BJ (cell line): ENCODE results near the gene CDC25B. TPM values are rescaled to one million over a fixed set of nuclear protein-coding genes. Genes with fewer than 3 reads are reported as not detected.

ENCODE experiments used
- polyA plus RNA-seq: library from polyadenylated mRNA; depleted of rRNA; stranded (reverse); fragments of >200 nt; gene quantifications from 2 replicates; pipeline ENCODE4 v1.2.3, GENCODE V29; 2011; rRNA removed

The CDC25B gene
- polyA plus RNA-seq, 1 experiment: 68.1 TPM

Other genes with a start within 250 kb of the CDC25B start
- not detected in 2 replicates for gene GFRA4, start 132.9 kb upstream of the CDC25B start, polyA plus RNA-seq
- gene ADAM33, start 114.3 kb upstream of the CDC25B start, polyA plus RNA-seq: 53.8 and 82.6 TPM in 2 replicates
- gene SIGLEC1, start 83.7 kb upstream of the CDC25B start, polyA plus RNA-seq: not detected in 2 replicates
- gene HSPA12B, start 63.6 kb upstream of the CDC25B start, polyA plus RNA-seq: 0.02 TPM in 1 of 2 replicates, not detected in the other
- gene ADISSP, start 28.6 kb upstream of the CDC25B start, polyA plus RNA-seq: 21.3 and 34.3 TPM in 2 replicates
- gene SPEF1, start 14.9 kb upstream of the CDC25B start, polyA plus RNA-seq: 0.07 and 0.17 TPM in 2 replicates
- gene CENPB, start 9.6 kb upstream of the CDC25B start, polyA plus RNA-seq: 31.0 and 47.5 TPM in 2 replicates
- 7.5 and 12.2 TPM in 2 replicates for gene AP5S1, start 24.2 kb downstream of the CDC25B start, polyA plus RNA-seq
- 14.8 and 17.4 TPM in 2 replicates for gene MAVS, start 50.5 kb downstream of the CDC25B start, polyA plus RNA-seq
- gene PANK2, start 93.1 kb downstream of the CDC25B start, polyA plus RNA-seq: 12.5 and 22.5 TPM in 2 replicates
- gene RNF24, start 219.2 kb downstream of the CDC25B start, polyA plus RNA-seq: 10.7 and 11.2 TPM in 2 replicates